Measurements from ENCODE around the gene POLE4.

DNA sequence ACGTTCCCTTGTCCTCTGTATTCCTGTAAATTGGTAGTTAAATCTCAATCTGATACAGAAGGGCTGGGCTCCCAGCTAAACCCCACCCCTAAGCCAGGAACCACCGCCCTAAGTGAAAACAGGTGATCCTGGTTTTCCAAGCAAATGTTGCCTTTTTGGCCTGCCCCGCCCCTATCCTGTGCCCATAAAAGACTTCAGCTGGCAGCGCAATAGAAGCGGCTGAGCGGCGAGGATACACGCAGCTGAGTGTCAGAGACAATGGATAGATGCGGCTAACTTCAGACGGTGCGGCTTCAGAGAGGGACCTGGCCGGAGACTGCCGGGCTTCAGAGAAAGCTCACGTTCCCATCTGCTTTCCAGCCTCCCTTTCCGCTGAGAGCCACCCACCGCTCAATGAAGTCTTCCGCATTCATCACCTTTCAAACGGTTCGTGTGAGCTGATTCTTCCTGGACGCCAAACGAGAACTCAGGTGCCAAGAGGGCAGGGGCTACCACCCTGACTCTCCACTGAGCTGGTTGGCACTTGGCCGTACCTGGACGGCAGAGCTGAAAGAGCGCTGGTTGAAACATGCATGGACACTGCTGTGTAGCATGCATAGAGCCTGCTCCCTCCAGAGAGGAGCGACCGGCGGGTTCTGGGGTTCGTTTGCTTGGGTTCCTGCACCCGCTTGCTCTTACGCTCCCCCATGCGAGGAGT, 49.5 kb upstream of the POLE4 start:
- TF ChIP-seq, protein P1, sequence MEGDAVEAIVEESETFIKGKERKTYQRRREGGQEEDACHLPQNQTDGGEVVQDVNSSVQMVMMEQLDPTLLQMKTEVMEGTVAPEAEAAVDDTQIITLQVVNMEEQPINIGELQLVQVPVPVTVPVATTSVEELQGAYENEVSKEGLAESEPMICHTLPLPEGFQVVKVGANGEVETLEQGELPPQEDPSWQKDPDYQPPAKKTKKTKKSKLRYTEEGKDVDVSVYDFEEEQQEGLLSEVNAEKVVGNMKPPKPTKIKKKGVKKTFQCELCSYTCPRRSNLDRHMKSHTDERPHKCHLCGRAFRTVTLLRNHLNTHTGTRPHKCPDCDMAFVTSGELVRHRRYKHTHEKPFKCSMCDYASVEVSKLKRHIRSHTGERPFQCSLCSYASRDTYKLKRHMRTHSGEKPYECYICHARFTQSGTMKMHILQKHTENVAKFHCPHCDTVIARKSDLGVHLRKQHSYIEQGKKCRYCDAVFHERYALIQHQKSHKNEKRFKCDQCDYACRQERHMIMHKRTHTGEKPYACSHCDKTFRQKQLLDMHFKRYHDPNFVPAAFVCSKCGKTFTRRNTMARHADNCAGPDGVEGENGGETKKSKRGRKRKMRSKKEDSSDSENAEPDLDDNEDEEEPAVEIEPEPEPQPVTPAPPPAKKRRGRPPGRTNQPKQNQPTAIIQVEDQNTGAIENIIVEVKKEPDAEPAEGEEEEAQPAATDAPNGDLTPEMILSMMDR (IDR thresholded peaks at IDR 0.05) = no peak
- TF ChIP-seq POLR2A (IDR thresholded peaks at IDR 0.05) = no peak

All from heart left ventricle (tissue), 13 donors.